ENCODE data around the gene CD38. TPM values are rescaled to one million over a fixed set of nuclear protein-coding genes. Genes with fewer than 3 reads are reported as not detected.

Gene CD38
- total and polyA plus RNA-seq, 2 donors (not counting 1 experiment from before 2014, with no cell fraction given) = 0.02 TPM; not detected in 1

DNA sequence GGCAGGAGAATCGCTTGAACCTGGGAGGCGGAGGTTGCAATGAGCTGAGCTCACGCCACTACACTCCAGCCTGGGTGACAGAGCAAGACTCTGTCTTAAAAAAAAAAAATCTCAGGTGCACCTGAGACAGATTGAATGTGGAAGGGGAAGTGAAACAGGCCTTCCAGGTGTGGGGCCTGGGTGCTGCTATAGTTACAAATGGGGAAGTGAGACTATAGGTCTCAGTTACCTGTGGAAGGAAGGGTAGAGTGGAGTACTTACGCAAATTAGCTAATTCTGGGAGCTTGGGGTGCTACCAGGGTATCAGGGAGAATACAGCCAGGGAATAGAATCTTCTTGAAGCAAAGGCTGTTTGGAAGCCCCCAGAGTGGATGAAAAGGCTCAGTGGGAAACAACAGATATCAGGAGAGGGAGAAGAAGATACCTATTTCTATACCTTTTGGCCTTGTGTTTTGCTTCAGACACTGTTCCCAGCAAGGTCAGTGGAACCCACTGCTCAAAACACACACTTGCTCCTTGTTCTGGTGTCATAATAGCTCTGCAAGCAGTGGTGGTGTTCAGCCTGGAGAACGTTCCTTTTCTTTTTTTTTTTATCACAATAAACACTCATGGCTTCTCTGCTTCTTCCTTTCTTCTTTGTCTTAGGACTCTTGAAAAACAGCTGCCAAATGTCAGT is 7.0 kb downstream of the CD38 start:
- H3K4me2 ChIP-seq (ENCODE audit: extremely low read depth, insufficient read depth, low read length) = no peak overlapping the region
- no peaks in the 10 kb centered on the region for H3K9me3 ChIP-seq (ENCODE audit: control insufficient read depth, insufficient read depth, low read depth, low read length)
- TF ChIP-seq EZH2 (IDR thresholded peaks at IDR 0.05; ENCODE audit: low read length, missing control alignments) (no peak), CTCF (conservative IDR thresholded peaks at IDR 0.05 in 1 of 2, IDR thresholded peaks at IDR 0.05 in 1 of 2; ENCODE audit: low read depth in 1 of 2, low read length in 2 of 2) (no peak)
- H3K27me3 ChIP-seq (ENCODE audit: control insufficient read depth, insufficient read depth, low read length) = peaks cover 3% of the 10 kb centered on the region
- no peak overlapping the region for H3K27ac ChIP-seq (ENCODE audit: insufficient read depth, low read length)
- no peaks in the 10 kb centered on the region for H3K4me1 ChIP-seq (ENCODE audit: control insufficient read depth, extremely low read depth, insufficient read depth, low read length)
- no peak overlapping the region for H2AFZ ChIP-seq (ENCODE audit: low read length)
- no peaks in the 10 kb centered on the region for H3K36me3 ChIP-seq (ENCODE audit: control insufficient read depth, insufficient read depth, low read length)
- no peak overlapping the region for H3K4me3 ChIP-seq (replicated peaks in 1 of 4; ENCODE audit: control extremely low read depth in 1 of 4, insufficient read depth in 1 of 4, low read depth in 3 of 4, low read length in 4 of 4)
- no peak for DNase-seq (ENCODE audit: low read depth in 2 of 2)
- no peaks in the 10 kb centered on the region for H3K79me2 ChIP-seq (ENCODE audit: control insufficient read depth, insufficient read depth, low read length)
- no peaks in the 10 kb centered on the region for H4K20me1 ChIP-seq (ENCODE audit: control insufficient read depth, extremely low read depth, insufficient read depth, low read length)
- H3K9ac ChIP-seq (ENCODE audit: insufficient read depth, low read length) = no peak overlapping the region

DNA sequence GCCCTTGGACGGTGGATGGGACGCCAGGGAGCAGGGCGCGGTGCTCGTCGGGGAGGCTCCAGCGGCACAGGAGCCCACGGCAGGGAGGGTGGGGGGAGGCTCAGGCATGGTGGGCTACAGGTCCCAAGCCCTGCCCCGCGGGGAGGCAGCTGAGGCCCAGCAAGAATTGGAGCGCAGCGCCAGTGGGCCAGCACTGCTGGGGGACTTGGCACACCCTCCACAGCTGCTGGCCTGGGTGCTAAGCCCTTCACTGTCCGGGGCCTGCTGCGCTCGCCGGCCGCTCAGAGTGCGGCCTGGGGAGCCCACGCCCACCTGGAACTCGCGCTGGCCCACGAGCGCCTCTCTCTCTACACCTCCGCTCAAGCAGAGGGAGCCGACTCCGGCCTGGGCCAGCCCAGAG is 8.6 kb downstream of the CD38 start:
- TF ChIP-seq EZH2 (IDR thresholded peaks at IDR 0.05; ENCODE audit: low read length, missing control alignments) (no peak), CTCF (conservative IDR thresholded peaks at IDR 0.05 in 1 of 2, IDR thresholded peaks at IDR 0.05 in 1 of 2; ENCODE audit: low read depth in 1 of 2, low read length in 2 of 2) (no peak)
- H3K79me2 ChIP-seq (ENCODE audit: control insufficient read depth, insufficient read depth, low read length) = no peaks in the 10 kb centered on the region
- H3K9me3 ChIP-seq (ENCODE audit: control insufficient read depth, insufficient read depth, low read depth, low read length) = no peaks in the 10 kb centered on the region
- no peaks in the 10 kb centered on the region for H4K20me1 ChIP-seq (ENCODE audit: control insufficient read depth, extremely low read depth, insufficient read depth, low read length)
- no peak overlapping the region for H2AFZ ChIP-seq (ENCODE audit: low read length)
- no peaks in the 10 kb centered on the region for H3K4me1 ChIP-seq (ENCODE audit: control insufficient read depth, extremely low read depth, insufficient read depth, low read length)
- no peak overlapping the region for H3K9ac ChIP-seq (ENCODE audit: insufficient read depth, low read length)
- H3K27me3 ChIP-seq (ENCODE audit: control insufficient read depth, insufficient read depth, low read length) = peaks cover 3% of the 10 kb centered on the region
- DNase-seq (ENCODE audit: low read depth in 2 of 2) = no peak
- no peak overlapping the region for H3K27ac ChIP-seq (ENCODE audit: insufficient read depth, low read length)
- H3K36me3 ChIP-seq (ENCODE audit: control insufficient read depth, insufficient read depth, low read length) = no peaks in the 10 kb centered on the region
- no peak overlapping the region for H3K4me2 ChIP-seq (ENCODE audit: extremely low read depth, insufficient read depth, low read length)
- no peak overlapping the region for H3K4me3 ChIP-seq (replicated peaks in 1 of 4; ENCODE audit: control extremely low read depth in 1 of 4, insufficient read depth in 1 of 4, low read depth in 3 of 4, low read length in 4 of 4)

- H3K9ac ChIP-seq (ENCODE audit: insufficient read depth, low read length) = no peak overlapping the region
- DNase-seq (ENCODE audit: low read depth in 2 of 2) = no peak
- H3K27me3 ChIP-seq (ENCODE audit: control insufficient read depth, insufficient read depth, low read length) = peaks cover 8% of the 10 kb centered on the region
- H3K4me2 ChIP-seq (ENCODE audit: extremely low read depth, insufficient read depth, low read length) = no peak overlapping the region
- no peaks in the 10 kb centered on the region for H4K20me1 ChIP-seq (ENCODE audit: control insufficient read depth, extremely low read depth, insufficient read depth, low read length)
- H3K4me1 ChIP-seq (ENCODE audit: control insufficient read depth, extremely low read depth, insufficient read depth, low read length) = no peaks in the 10 kb centered on the region
- H3K79me2 ChIP-seq (ENCODE audit: control insufficient read depth, insufficient read depth, low read length) = no peaks in the 10 kb centered on the region
- no peaks in the 10 kb centered on the region for H3K36me3 ChIP-seq (ENCODE audit: control insufficient read depth, insufficient read depth, low read length)
- no peak overlapping the region for H3K4me3 ChIP-seq (replicated peaks in 1 of 4; ENCODE audit: control extremely low read depth in 1 of 4, insufficient read depth in 1 of 4, low read depth in 3 of 4, low read length in 4 of 4)
- no peaks in the 10 kb centered on the region for H3K9me3 ChIP-seq (ENCODE audit: control insufficient read depth, insufficient read depth, low read depth, low read length)
- H2AFZ ChIP-seq (ENCODE audit: low read length) = no peak overlapping the region
- no peak overlapping the region for H3K27ac ChIP-seq (ENCODE audit: insufficient read depth, low read length)
- TF ChIP-seq EZH2 (IDR thresholded peaks at IDR 0.05; ENCODE audit: low read length, missing control alignments) = no peak
- TF ChIP-seq CTCF (conservative IDR thresholded peaks at IDR 0.05 in 1 of 2, IDR thresholded peaks at IDR 0.05 in 1 of 2; ENCODE audit: low read depth in 1 of 2, low read length in 2 of 2) = no peak
These were observed 14.8 kb downstream of the CD38 start for GRCh38 chr4:15792974-15793373.

Measured in fibroblast of lung (primary cell).